Neuron (in vitro differentiated cells): ENCODE results near the gene ZNF746.

Experiments used
- H2AFZ ChIP-seq: one replicate; pipeline ENCODE4 v1.6.1; 2013; ENCODE audit warnings: low read depth, mild to moderate bottlenecking, inconsistent platforms, low read length, moderate library complexity
- H3K27me3 ChIP-seq: one replicate; pipeline ENCODE4 v1.6.1; 2013; ENCODE audit warnings: low read length; ENCODE audit not compliant: insufficient read depth
- H3K36me3 ChIP-seq: one replicate; pipeline ENCODE4 v1.6.1; 2013; ENCODE audit warnings: low read length; ENCODE audit not compliant: insufficient read depth
- H3K4me1 ChIP-seq: one replicate; pipeline ENCODE4 v1.6.1; 2013; ENCODE audit warnings: low read length; ENCODE audit not compliant: insufficient read depth
- H3K4me3 ChIP-seq: 2 replicates; pipeline ENCODE4 v1.5.1; 2013; ENCODE audit warnings: mild to moderate bottlenecking, low read length, moderate library complexity
- H3K9me3 ChIP-seq: one replicate; pipeline ENCODE4 v1.6.1; 2013; ENCODE audit warnings: low read length

ZNF746 gene

DNA sequence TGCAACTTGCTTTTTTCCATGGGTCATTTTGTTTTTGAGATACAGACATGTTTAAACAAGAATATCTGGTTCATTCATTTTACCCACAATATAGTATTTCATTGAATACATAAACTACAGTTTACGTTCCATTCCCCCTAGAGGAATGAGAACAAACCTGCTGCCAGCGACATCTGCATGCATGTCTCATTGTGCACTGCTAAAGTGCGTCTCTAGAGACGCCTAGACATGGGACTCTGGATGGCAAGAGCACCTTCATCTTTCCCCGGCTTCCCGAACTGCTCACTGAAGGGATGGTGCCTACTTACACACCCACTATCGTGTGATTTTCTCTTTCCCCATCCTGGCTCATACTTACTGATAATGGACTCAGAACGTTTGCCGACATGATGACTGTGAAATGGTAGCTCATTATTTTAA lies 35.5 kb downstream of the ZNF746 start:
- Histone ChIP-seq H3K36me3 (peaks cover under 1% of the 10 kb centered on the region), H2AFZ (no peak overlapping the region), H3K4me1 (peaks cover 13% of the 10 kb centered on the region), H3K4me3 (no peak overlapping the region), H3K9me3 (peaks cover 4% of the 10 kb centered on the region), H3K27me3 (no peaks in the 10 kb centered on the region)

DNA sequence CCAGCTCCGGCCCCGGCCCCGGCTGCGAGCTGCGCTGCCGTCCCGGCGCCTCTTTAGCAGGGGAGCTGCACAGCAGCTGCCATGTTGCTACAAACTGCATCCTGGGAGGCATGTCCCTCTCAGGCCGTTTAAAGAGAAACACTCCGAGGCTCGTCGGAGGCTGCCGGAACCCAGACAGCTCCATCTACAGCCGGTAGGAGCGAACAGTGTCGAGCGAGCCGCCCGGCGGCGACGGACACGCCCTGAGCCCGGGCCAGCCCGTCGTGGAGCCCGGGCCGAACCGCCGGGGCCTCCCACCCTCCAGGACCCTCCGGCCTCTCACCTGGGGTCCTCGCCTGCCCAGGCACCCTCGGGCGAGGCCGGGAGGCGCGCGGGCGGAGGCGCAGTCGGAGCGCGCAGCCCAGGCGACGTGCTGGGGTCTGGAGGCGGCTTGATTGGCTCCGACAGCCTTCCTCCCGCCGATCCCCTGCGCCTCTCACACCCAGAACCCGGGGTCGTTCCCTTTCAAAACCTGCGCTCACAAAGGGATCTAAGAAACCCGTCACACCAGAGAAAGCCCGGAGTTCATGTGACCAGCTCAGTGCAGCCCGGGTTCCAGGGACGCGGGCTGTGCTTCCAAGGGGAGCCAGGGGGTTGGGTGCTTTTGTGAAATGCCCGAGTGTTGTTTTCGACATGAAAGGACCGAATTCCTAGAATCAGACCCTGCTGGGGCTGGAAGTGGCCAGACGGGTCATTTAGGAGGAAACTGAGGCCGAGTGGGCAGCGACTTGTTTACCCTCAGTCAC lies 36.9 kb downstream of the ZNF746 start, which contains the start of gene ZNF777:
Gene ZNF777, minus strand, starts transcription at position 570 of the 785 bp plus-strand sequence. CDS start 5,040 bp downstream, outside the sequence.
- Histone ChIP-seq H3K4me1 (peaks cover 9% of the 10 kb centered on the region), H2AFZ (peak within 1 kb of the TSS; percentile 98), H3K36me3 (peaks cover 10% of the 10 kb centered on the region), H3K9me3 (peaks cover 4% of the 10 kb centered on the region), H3K27me3 (no peaks in the 10 kb centered on the region), H3K4me3 (peak within 1 kb of the TSS; percentile 69)

DNA sequence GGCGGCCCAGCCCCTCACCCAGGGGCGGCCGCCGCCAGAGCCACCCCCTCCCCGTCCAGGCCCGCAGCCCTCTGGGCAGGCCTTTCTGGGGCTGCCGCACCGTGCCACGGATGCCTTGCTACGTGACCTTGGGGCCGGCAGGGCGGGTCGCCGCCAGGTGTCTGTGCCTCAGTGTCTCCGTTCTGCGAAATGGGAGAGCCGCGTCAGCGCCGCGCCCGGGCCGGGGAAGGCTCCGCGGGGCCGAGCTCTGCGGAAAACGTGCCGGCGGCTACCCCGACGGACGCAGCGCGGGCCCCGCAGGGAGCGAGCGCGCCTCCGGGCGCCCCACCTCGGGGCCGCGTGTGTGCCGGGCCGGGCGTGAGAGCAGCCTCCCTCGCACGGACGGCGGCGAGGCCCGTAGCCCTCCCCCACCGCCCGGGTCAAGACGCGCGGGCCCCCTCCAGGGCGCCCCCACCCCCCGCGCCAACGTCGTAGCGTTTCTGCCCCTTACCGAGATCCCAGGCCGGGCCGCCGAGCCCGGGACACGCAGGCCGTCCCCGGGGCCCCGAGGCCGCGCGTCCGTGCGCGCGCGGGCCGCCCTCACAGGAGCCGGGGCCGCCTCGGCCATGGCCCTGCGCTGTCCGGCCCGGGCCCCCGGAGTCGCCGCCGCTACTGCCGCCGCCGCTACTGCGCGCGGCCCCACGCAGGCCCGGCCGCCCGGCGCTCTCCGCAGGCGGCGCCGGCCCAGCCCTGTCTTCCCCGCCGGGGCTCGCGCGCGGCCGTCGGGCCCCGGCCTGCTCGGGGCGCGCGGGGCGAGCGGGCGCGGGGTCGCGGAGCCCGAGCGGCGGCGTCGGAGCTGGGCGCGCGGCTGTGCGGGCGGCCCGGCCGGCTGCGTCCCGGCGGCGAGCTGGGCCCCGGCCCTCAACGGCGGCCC lies 37.8 kb downstream of the ZNF746 start:
- Histone ChIP-seq H3K36me3 (peaks cover 19% of the 10 kb centered on the region), H3K4me3 (peak overlapping the region; percentile 69), H3K4me1 (peaks cover 9% of the 10 kb centered on the region), H3K27me3 (no peaks in the 10 kb centered on the region), H3K9me3 (no peaks in the 10 kb centered on the region), H2AFZ (no peak overlapping the region)

DNA sequence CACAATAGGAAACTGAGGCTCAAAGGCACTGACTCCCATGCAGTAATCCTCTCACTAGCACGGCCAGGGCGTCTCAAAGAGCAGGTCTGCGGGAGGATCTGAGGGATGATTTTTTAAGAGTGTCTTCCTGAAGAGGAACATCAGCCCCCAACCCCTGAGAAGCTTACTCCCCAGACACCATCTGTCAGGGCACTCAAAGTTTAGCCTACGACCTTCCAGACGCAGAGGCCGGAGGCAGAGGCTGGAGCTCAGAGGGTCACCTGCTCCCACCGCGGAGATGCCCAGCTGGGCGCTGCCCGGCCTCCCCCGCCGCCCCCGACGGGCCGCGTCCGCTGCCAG lies 38.4 kb downstream of the ZNF746 start:
- Histone ChIP-seq H3K4me1 (peaks cover 9% of the 10 kb centered on the region), H2AFZ (no peak overlapping the region), H3K27me3 (no peaks in the 10 kb centered on the region), H3K36me3 (peaks cover 26% of the 10 kb centered on the region), H3K9me3 (no peaks in the 10 kb centered on the region), H3K4me3 (peak overlapping the region; percentile 69)

DNA sequence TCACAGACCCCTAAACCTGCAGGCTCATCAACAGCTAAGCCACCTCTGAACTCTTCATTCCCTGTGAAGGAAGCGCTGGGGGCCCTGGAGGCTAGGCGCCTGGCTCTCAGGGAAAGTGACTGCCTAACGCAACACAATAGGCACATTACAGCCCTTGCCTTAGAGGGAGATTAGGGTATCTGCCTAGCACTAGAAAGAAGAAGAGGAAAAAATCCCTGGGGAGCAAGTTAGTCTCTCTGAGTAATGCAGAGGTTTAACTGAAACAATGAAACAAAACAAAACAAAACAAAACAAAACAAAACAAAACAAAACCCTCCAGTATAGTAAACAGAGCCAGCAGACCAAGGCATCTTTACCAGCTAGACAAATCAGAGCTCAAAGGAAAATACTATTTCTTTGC lies 39.4 kb downstream of the ZNF746 start:
- H3K4me1 ChIP-seq = peaks cover 9% of the 10 kb centered on the region
- no peak overlapping the region for H3K4me3 ChIP-seq
- H2AFZ ChIP-seq = no peak overlapping the region
- H3K9me3 ChIP-seq = no peaks in the 10 kb centered on the region
- no peaks in the 10 kb centered on the region for H3K27me3 ChIP-seq
- H3K36me3 ChIP-seq = peaks cover 34% of the 10 kb centered on the region

DNA sequence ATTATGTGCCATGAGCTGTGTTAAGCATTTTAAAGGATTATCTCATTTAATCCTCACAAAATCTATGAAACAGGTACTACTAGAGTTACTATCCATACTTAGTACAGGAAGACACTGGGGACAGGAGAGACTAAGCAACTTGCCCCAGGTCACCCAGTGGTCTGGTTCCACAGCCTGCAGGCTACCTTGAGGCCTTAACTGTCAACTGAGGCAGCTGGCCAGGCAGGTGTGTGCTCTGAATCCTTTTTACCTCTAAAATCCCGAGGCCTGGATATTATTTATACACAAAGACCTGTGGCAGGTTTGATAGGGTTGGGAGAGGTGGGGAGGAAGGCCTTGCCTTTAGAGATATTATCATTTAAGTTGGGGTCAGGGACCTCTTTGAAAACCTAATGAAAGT lies 39.8 kb downstream of the ZNF746 start:
- peaks cover 38% of the 10 kb centered on the region for H3K36me3 ChIP-seq
- H2AFZ ChIP-seq = no peak overlapping the region
- no peak overlapping the region for H3K4me3 ChIP-seq
- H3K4me1 ChIP-seq = peaks cover 9% of the 10 kb centered on the region
- no peaks in the 10 kb centered on the region for H3K27me3 ChIP-seq
- no peaks in the 10 kb centered on the region for H3K9me3 ChIP-seq

DNA sequence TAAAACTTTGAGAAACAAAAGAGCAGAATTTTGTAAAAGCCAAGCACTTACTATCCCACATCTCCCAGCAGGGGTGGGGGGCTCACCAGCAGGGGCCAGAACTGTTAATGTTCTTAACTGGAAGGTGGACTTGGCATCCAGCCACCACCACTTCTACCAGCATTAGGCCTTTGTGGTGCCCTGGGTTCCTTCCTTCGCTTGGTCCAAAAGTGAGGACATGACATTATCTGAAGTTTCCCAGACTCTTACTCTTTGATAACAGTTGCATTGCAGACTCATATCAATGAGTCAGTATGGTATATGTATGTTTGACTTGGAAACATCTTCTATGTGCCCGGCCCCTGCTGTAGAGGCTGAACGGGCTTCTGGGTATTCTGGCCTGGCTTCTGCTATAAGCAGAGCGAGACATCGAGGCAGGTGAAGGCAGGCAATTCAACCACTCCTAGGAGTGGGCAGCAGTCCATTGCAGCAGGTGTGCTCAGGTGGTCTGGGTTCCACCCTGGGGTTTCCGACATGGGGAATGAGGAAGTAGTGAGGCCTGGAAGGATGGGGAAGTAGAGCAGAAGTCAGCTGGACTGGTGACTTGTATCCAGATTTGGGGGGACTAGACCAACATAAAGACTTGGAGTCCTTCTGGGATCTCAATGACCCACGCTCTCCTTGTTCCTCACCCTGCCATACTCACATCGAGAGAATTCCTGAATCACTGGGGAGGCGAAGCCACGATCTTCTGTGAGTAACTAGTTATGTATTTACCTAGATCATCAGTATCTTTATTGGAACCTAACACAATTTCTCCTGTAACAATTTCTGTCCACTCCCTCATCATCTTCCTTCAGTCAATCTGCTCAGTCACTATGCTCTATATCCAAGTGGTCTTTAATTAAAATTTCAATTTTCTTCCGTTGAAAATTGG lies 40.8 kb downstream of the ZNF746 start:
- peaks cover 40% of the 10 kb centered on the region for H3K36me3 ChIP-seq
- H3K9me3 ChIP-seq = no peaks in the 10 kb centered on the region
- H3K27me3 ChIP-seq = no peaks in the 10 kb centered on the region
- peaks cover 9% of the 10 kb centered on the region for H3K4me1 ChIP-seq
- H3K4me3 ChIP-seq = no peak overlapping the region
- no peak overlapping the region for H2AFZ ChIP-seq

DNA sequence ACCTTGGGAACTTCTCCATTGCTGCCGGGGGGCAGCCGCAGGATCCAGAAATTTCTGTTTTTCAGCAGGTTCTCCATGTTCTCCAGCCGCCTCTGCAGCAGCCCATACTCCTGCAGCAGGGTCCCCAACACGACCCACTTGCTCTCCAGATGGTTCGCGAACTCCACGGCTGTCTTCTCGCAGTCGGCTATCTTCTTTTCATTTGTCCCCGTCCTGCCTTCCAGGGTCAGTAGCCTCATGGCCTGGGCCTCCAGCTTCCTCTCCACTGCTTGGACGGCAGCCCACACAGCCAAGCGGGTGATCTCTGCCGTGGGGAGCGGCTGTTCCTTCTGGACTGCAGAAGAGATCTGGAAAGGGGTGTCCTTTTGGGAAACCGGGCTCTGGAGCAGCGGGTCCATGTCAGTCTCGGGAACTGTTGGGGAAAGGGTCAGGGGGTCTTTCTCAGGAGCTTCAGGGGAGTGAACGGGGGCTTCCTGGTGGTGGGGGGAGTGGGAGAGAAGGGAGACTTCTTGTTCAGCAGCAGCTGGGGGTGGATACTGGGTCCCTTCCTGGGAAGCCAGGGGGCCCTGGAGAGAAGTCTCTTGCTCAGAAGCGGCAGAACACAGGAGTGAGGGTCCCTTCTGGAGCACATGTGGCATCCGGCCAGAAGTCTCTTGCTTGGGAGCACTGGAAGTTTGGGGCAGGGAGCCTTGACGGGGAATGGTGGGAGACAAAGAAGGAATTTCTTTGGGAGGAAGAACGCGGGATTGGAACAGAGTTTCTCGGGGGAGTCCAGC lies 42.2 kb downstream of the ZNF746 start:
- Histone ChIP-seq H2AFZ (no peak overlapping the region), H3K4me3 (no peak overlapping the region), H3K9me3 (no peaks in the 10 kb centered on the region), H3K36me3 (peaks cover 49% of the 10 kb centered on the region), H3K4me1 (peaks cover 9% of the 10 kb centered on the region), H3K27me3 (no peaks in the 10 kb centered on the region)

DNA sequence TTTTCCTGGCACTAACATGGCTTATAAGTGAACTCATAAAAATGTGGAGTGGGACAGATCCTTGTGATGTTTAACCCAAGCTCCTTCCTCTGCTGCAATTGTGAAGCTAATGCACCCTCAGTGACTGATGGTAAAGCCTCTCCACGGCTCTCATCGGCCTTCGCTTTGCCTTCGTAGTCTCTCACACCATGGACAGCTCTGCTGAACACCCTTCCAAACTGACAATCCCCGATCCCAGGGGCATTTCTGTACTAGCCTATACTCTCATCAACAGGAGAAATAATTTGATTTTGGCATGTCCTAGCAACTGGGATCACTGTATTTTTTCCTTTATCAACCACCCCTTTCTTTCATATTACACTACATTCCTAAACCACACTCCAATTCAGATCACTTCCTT lies 42.9 kb downstream of the ZNF746 start:
- H3K4me3 ChIP-seq = no peak overlapping the region
- H3K36me3 ChIP-seq = peaks cover 55% of the 10 kb centered on the region
- no peaks in the 10 kb centered on the region for H3K27me3 ChIP-seq
- H2AFZ ChIP-seq = no peak overlapping the region
- no peaks in the 10 kb centered on the region for H3K9me3 ChIP-seq
- H3K4me1 ChIP-seq = peaks cover 9% of the 10 kb centered on the region

DNA sequence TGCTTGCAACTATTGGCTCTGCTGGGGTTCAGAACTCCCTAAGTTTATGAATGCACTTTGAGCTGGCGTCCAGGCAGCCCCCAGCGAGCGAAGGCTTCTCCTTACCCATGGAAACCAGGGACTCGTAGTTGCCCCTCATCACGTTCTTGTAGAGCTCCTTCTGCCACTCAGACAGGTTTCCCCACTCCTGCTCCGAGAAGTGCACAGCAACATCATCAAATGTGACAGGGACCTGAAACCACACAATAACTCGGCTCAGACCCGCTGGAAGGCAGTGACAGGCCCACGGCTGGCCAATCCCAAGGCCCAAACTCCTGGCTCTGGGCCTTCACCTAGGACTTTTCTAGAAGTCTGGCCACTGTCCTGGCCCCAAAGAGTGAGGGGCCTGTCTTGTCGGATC lies 43.6 kb downstream of the ZNF746 start:
- no peaks in the 10 kb centered on the region for H3K9me3 ChIP-seq
- no peak overlapping the region for H2AFZ ChIP-seq
- H3K36me3 ChIP-seq = peaks cover 62% of the 10 kb centered on the region
- H3K4me1 ChIP-seq = peaks cover 6% of the 10 kb centered on the region
- no peak overlapping the region for H3K4me3 ChIP-seq
- no peaks in the 10 kb centered on the region for H3K27me3 ChIP-seq

DNA sequence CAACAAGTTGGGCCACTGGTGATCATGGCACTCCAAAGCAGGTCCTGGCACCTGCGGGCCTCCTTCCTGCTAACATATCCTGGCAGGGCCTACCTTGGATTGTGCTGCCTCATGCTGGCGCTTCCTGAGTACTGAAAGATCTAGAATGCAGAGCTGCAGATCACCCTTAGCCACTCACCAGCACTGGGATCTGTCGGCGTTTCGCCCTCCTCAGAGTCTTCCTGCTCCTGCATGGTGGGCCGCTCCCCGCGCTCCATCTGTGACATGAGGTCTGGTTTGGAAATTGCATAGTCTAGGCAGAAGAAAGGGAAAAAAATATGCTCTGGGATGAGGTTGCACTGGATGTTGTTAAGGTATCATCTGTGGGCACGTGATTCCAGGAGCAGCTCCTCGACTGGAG lies 46.8 kb downstream of the ZNF746 start:
- H3K9me3 ChIP-seq = no peaks in the 10 kb centered on the region
- H3K4me3 ChIP-seq = no peak overlapping the region
- H3K36me3 ChIP-seq = peaks cover 79% of the 10 kb centered on the region
- no peak overlapping the region for H2AFZ ChIP-seq
- H3K4me1 ChIP-seq = no peaks in the 10 kb centered on the region
- H3K27me3 ChIP-seq = no peaks in the 10 kb centered on the region

DNA sequence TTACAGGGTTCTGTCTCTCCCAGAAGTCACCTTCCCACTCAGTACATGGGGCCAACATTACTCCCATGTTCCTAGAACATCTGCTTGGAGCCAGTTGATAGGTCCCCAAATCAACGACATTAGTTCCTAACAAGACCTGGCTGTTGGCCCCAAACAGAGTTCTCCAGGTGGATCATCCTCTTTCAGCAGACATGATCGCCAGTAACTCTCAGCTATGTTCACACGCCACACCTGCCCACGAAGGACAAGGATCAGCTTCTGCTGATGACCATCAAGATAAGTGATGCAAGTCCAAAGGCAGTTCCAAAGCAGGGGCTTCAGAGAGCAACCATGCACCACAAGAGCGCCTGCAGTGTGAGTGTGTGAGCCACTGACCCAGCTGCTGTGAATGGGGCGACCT lies 47.7 kb downstream of the ZNF746 start:
- Histone ChIP-seq H3K9me3 (no peaks in the 10 kb centered on the region), H3K36me3 (peaks cover 78% of the 10 kb centered on the region), H3K4me1 (no peaks in the 10 kb centered on the region), H2AFZ (no peak overlapping the region), H3K4me3 (no peak overlapping the region), H3K27me3 (no peaks in the 10 kb centered on the region)
